Activated CD4-positive, CD25-positive, alpha-beta regulatory T cell treated with anti-CD3 and anti-CD28 coated beads, Interleukin-2, amount 50 U/mL, for 16 hours (primary cell): Measurements from ENCODE around the gene RBM5.

ENCODE experiments used
- DNase-seq: peaks from one replicate; pipeline ENCODE4 v3.0.0-alpha.2; 2020; ENCODE audit warnings: low read depth, low spot score

The RBM5 gene

GRCh38 chr3:50160561-50160983 is 71.9 kb downstream of the RBM5 start:
- no peak for DNase-seq

DNA sequence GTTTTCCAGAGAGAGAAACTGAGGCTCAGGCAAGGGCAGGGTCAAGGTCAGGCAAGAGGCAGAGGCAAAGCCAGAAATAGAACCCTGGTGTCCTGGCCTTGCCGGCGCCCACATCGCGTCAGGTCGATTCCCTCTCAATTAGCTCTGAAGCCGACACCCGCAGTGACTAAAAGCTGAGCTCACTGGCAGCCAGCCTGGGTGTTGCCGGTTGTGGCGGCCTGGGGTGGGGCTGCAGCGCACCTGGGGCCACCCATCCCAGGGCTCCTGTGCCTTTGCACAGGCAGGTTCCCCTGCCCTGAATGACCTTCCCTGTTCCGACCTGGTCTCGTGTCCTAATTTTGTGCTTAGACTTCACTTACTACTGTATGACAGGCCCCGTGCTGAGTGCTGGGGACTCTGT is 72.6 kb downstream of the RBM5 start:
- no peak for DNase-seq

DNA sequence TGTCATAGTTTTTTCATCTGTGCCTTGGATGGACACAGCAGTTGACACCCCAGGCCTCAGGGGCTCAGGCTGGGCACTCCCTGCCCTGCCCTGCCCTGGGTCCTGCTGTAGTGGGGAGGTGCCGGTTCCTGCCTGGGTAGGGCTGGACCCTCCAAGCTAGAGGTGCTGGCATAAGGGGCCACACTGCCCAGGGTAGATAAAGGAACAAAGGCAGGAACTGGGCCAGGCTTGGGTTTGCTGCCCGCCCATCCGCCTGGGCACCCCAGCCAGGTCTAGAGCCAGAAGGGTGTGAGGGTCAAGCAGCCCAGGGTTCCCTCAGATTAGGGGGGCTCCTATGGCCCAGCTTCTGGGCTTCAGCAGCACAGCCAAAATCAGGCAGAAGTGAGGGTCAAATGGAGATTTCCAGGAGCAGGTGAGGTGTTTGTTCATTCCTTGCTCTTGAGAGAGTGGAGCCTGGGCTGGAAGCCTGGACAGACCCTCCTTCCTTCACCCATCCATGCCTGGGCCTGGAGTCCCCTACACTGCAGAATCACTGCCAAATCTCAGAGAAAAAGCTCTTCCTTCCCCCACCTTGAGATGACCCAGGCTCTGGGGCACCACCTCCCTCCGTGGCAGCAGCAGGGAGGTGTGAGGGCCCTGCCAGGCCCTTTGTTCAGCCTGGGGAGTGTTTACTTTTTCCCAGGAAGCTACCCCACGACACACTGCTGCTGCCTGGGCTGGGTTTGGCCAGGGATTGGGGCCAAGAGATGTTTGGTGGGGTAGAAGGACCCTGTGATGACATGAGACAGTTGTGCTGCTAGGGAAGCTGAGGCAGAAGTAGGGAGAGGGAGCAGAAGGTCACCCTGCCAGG is 73.5 kb downstream of the RBM5 start:
- DNase-seq: no peak

DNA sequence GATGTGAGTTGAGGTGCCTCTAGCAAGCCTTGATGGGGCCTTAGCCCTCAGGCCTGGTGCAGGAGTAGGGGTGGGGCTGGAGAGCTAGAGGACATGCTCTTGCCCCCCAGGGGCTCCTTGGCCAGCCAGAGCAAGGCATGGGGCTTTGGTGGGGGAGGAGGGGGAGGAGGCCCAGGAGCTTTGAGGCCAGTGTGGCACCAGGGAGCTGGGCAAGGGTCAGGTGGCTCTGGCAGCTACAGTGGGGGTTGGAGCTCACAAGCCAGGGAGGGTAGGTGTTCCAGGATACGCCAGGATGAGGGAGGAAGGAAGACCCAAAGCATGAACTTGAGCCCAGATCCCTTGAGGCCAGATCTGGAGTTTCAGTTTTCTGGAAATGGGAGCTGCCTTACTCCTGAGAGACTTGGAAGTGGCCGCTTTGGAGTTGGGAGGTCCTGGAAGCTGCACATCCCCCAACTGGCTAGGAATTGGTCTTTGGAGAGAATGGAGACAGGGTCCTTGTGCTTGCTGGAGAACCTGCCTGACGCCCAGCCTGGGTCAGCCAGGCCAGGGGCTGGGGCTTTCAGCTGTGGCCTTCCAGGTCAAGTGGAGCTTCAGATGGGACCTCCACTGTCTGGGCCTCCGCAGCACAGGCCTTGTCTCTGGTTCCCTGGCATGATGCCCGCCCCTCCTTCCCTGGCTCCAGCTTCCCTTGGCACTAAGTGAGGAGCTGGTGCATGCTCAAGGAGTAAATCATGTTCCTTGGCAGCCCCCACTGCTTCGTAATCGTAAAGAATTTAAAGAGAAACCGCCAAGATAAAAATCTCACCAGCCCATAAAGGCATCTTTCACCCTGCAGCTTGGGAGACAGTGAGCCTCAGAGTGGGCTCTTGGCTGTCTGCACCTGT is 75.1 kb downstream of the RBM5 start:
- no peak for DNase-seq

DNA sequence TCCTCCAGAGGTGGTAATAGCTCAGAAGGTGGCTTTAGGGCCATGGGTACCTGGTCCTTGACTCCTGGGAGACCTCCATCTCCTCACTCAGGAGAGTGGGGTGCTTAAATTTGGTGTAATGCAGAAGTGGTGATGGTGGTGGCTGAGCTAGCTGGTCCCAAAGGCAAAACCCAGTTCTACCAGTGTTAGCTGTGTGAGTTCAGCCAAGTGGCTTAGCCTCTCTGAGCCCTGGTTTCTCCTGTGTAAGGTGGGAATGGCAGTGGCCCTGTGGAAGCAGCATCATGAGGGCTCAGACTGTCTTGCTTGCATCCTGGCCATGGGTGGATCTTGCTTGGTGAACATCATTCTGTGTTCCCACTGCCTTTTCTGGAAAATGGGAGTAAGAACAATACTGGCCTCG is 75.8 kb downstream of the RBM5 start:
- no peak for DNase-seq

- no peak for DNase-seq
Measured at GRCh38 chr3:50164984-50165909, 76.5 kb downstream of the RBM5 start.

DNA sequence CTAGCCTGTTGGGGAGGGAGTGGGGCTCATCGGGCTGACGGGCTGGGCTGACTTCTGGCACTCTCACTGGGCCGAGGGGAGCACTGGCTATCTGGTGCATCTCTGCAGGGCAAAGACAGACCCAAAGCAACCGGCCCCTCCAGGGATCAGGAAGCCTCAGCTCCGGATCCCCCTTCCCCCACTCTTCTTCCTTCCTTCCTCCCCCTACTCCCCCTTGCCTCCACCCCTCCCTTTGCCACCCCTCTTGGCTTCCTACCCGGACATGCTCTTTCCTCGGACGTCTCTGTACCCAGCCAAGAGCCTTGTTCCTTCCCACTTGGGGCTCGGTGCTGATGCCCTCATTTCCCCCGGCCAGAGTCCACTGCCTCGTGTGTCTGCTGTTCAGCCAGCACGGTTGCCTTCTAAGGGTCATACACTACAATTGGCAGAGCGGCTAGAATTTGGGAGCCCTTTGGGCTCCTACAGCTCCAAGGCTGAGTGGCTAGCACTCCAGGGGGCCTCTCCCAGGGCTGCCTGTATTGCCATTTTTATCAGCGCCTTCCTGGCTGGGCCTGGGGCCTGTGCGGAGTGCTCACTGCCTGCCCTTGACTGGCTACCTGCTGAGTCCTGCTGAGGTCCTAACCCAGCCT is 77.3 kb downstream of the RBM5 start:
- DNase-seq: no peak

GRCh38 chr3:50166620-50167019 is 77.9 kb downstream of the RBM5 start:
- no peak for DNase-seq

DNA sequence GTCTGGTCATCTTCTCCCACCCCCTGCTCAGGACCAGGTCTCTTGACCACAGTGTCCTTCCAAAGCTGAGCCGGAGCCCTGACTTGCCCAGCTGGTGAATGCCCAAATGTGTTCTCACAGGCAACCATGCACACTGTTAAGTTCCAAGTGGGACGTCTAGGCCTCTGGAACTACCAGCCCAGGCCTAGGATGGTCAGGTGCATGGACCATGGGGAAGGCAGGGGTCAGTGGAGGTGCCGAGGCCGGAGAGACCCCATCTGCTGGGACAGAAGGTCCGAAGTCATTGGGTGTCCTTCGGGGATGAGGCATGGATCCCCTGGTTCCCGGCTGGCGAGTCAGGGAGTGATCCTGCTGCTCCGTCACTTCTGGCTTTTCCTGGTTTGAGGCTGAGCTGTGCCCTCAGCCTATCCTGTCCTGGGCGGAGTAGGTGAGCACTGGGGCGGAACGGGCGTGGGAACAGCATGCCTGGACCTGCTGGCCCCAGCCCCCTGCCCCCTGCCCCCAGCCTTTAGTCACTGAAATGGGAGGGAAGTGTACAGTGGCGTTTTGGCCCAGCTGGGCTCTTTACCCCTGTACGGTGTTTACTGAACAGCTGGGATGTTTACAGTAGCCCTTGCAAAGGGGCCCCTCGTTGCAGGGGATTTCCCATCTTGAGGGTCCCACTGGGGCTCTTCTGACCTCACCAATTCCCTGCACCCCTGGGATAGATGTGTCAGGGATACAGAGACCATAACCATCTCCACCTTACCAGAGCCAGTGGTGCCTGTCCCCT is 78.5 kb downstream of the RBM5 start:
- no peak for DNase-seq

DNA sequence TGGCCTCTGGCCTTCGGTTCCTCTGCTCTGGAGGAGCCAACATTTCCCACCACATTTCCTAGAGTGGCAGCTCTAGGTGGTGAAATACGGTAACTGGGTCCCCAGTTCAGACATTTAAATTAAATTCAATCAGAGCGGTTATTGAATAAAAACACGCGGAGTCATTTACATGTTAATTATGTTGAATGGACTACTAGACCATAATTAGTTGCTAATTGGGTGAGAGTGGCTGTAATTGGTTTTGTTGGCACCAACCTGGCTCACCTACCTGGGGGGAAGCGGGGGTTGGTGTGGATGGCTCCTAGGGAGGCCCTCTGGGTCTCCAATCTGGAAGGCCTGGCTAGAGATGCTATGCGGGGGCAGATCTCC is 79.1 kb downstream of the RBM5 start:
- DNase-seq: no peak

DNA sequence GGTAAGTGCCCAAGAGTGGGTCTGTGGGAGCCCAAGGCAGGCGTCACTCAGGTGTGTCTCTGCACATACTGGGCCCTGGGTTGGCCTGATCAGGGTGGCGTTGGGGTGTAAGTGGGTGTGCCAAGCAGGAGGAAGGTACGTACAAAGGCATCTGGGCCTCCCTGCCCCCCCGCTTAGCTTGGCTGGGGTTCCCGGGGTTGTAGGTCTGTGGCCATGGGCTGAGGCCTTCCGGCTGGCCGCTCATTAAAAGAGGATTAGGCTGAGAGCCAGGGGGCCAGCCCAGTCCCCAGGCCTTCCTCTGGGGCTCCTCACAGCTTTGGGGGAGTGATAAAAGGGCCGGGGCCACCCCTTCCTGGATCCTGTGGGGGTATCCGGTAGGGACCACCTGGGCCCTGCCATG is 79.7 kb downstream of the RBM5 start:
- DNase-seq: no peak
